Right atrium auricular region (tissue), 2 donors: ENCODE data around the gene HOXB5. TPM values are rescaled to one million over a fixed set of nuclear protein-coding genes. Genes with fewer than 3 reads are reported as not detected.

Source experiments
- DNase-seq: peaks from one replicate; pipeline ENCODE4 v3.0.0-alpha.2; 2019; ENCODE audit warnings: low spot score
- H3K27ac ChIP-seq, 2 donors: fragments of 200-600 bp; sonication (generic); 1 replicate in 1 of 2; 2 replicates in 1 of 2; pipeline ENCODE4 v1.5.1; 2016 to 2019
- H3K27me3 ChIP-seq, 2 donors: fragments of 200-600 bp; sonication (generic); one replicate each; pipeline versions ENCODE4 v1.5.1 to v1.6.0; 2017 to 2019
- H3K36me3 ChIP-seq: fragments of 200-600 bp; sonication (generic); one replicate; pipeline ENCODE4 v1.5.1; 2016
- H3K4me1 ChIP-seq, 2 donors: fragments of 200-600 bp; sonication (generic); one replicate each; pipeline versions ENCODE4 v1.5.1 to v1.6.0; 2017 to 2019
- H3K4me3 ChIP-seq, 2 donors: fragments of 200-600 bp; sonication (generic); 1 replicate in 1 of 2; 2 replicates in 1 of 2; pipeline ENCODE4 v1.5.1; 2017 to 2019; ENCODE audit warnings: mild to moderate bottlenecking in 1 of 2, moderate library complexity in 1 of 2
- H3K9me3 ChIP-seq, 2 donors: fragments of 200-600 bp; sonication (generic); one replicate each; pipeline ENCODE4 v1.5.1; 2019
- total RNA-seq, 2 donors: library from RNA; depleted of rRNA; stranded (reverse); fragments of >200 nt; gene quantifications; one replicate each; pipeline ENCODE4 v1.1.0, GENCODE V29; 2016
- TF ChIP-seq, protein P1 (sequence below), 2 donors: fragments of 200-600 bp; sonication (generic); IDR thresholded peaks; one replicate each; pipeline ENCODE4 v1.5.1; 2019; ENCODE audit warnings: antibody characterized with exemption in 2 of 2

Gene HOXB5
- total RNA-seq, 2 donors from 2014 or later, result not detected

DNA sequence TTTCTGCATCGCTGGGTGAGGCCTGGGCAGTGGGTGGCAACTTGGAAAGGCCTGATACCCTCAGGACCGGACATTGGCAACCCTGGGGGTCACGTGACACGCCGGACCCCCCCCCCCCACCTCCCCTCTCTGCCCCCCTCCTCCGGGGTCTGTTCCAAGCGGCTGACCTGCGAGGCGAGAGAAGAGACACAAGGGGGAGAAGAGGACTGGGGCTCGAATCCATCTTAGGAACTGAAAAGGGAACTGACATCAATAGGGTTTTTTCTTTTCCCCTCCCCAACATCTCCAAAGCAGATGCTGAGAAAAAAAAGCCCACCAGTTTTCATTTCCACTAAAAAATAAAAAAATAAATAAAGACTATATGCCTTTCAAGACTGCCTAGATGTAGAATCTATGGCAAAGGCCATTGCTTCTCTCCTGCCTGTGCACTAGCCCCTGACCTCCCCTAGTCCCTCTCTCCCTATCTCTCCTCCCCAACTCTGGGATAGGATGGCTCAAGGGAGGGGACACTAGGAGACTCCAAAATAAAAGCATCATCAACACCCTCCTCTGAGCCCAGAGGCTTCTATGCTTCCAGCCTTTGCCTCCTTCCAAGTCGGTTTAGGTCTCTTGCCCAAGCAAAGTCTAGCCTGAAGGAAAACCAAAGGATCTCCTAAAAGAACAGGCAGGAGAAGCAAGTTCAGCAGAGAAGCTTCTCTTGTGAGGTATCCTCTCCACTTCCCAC is 41.0 kb downstream of the HOXB5 start:
- peak overlapping the region in 1 of 2 donors; percentile 48 for H3K27ac ChIP-seq
- H3K9me3 ChIP-seq, result no peaks in the 10 kb centered on the region
- peaks cover 0 to 22% of the 10 kb centered on the region in 2 donors for H3K4me1 ChIP-seq
- peaks cover 4 to 7% of the 10 kb centered on the region in 2 donors for H3K27me3 ChIP-seq
- H3K4me3 ChIP-seq, result no peak overlapping the region
- no peaks in the 10 kb centered on the region for H3K36me3 ChIP-seq
- TF ChIP-seq, protein P1, sequence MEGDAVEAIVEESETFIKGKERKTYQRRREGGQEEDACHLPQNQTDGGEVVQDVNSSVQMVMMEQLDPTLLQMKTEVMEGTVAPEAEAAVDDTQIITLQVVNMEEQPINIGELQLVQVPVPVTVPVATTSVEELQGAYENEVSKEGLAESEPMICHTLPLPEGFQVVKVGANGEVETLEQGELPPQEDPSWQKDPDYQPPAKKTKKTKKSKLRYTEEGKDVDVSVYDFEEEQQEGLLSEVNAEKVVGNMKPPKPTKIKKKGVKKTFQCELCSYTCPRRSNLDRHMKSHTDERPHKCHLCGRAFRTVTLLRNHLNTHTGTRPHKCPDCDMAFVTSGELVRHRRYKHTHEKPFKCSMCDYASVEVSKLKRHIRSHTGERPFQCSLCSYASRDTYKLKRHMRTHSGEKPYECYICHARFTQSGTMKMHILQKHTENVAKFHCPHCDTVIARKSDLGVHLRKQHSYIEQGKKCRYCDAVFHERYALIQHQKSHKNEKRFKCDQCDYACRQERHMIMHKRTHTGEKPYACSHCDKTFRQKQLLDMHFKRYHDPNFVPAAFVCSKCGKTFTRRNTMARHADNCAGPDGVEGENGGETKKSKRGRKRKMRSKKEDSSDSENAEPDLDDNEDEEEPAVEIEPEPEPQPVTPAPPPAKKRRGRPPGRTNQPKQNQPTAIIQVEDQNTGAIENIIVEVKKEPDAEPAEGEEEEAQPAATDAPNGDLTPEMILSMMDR (IDR thresholded peaks at IDR 0.05), result no peak
- DNase-seq, result no peak

DNA sequence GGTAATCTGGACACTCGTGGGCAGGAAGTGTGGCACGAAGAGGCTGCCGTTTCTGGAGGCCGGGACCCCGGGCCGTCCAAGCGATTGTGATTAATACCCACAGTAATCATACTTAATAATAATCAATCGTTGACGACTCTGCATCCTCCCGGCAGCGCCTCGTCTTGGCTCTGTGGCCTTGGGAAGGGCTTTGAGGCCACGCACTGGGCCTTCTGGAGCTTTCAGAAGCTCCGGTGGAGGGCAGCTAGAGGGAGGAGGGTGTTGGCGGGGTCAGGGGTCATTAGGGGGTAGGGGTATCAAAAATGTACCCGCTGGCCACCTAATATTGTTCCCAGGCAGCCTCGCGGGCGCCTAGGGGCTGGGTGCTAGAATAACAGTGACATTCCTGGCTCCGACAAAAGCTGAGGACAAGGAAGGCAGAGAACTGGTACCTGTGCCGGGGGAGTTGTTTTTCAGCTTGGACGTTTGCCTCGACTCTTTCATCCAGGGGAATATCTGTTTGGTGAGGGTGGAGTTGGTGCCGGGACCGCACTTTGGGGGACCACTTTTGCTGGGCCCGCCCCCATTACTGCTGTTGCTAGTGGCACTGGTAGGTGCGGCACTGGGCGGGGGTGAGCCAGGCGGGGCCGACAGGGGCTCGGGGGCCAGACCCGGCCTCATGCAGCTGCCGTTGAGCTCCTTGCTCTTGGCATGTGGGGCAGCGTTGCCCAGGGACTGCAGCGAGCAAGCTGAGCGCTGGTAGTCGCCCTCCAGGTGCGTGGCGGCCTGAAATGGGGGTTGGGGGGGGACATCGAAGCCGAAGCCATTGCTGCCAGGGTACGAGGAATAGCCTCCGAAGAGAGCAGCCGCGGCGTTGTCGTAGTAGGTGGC is 41.7 kb downstream of the HOXB5 start:
- Histone ChIP-seq H3K27me3 (peaks cover 4 to 7% of the 10 kb centered on the region in 2 donors), H3K36me3 (no peaks in the 10 kb centered on the region), H3K4me1 (peaks cover 0 to 14% of the 10 kb centered on the region in 2 donors), H3K4me3 (no peak overlapping the region), H3K9me3 (no peaks in the 10 kb centered on the region), H3K27ac (no peak overlapping the region)
- no peak for DNase-seq
- TF ChIP-seq, protein P1 (IDR thresholded peaks at IDR 0.05), result no peak

DNA sequence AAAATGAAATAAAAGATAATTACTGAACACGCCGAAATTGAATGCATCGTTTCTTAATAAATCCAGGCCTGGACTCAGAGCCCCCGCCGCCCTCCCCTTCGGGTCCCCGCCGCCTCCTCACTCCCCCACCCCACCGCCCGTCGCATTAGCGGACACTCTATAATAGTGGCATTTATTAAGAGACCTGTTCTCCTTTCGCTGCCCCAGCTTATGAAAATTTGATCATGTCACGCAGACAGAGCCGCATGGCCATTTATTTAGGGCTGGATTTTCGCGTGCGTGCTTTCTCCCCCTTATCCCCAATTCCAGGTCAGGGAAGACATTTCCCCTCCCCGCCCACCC is 42.4 kb downstream of the HOXB5 start:
- H3K27me3 ChIP-seq, result peaks cover 4 to 7% of the 10 kb centered on the region in 2 donors
- DNase-seq, result no peak
- peaks cover 0 to 11% of the 10 kb centered on the region in 2 donors for H3K4me1 ChIP-seq
- TF ChIP-seq, protein P1 (IDR thresholded peaks at IDR 0.05), result no peak
- no peak overlapping the region for H3K27ac ChIP-seq
- no peaks in the 10 kb centered on the region for H3K36me3 ChIP-seq
- H3K9me3 ChIP-seq, result no peaks in the 10 kb centered on the region
- H3K4me3 ChIP-seq, result no peak overlapping the region

DNA sequence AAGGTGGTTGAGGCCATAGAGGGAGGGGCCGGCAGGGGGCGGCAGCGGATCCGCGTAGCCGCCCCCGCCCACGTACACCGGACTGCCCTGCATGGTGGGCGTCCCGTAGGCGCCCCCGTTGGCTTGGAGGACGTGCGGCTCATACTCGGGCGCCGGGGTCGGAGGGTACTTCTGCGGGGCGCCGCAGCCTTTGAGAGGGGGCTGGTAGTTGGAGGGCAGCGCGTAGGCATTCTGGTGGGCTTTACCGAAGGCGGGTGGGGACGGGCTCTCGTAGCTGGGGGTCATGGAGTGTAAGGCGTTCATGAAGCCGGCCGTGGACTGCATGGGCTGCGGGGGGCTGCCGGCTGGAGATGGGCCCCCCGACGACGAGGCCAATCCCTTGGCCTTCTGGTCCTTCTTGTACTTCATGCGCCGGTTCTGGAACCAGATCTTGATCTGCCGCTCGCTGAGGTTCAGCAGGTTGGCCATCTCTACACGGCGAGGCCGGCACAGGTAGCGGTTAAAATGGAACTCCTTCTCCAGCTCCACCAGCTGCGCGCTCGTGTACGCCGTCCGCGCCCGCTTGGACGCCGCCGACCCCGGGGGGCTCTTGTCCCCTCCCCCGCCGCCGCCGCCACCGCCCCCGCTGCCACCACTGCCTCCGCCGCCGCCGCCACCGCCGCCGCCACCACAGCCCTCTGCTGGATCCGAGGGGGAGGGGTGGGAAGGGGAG is 42.9 kb downstream of the HOXB5 start:
- Histone ChIP-seq H3K9me3 (no peaks in the 10 kb centered on the region), H3K4me1 (peaks cover 0 to 12% of the 10 kb centered on the region in 2 donors), H3K27ac (no peak overlapping the region), H3K4me3 (no peak overlapping the region), H3K27me3 (peaks cover 4 to 6% of the 10 kb centered on the region in 2 donors), H3K36me3 (no peaks in the 10 kb centered on the region)
- no peak for DNase-seq
- TF ChIP-seq, protein P1 (IDR thresholded peaks at IDR 0.05), result no peak

DNA sequence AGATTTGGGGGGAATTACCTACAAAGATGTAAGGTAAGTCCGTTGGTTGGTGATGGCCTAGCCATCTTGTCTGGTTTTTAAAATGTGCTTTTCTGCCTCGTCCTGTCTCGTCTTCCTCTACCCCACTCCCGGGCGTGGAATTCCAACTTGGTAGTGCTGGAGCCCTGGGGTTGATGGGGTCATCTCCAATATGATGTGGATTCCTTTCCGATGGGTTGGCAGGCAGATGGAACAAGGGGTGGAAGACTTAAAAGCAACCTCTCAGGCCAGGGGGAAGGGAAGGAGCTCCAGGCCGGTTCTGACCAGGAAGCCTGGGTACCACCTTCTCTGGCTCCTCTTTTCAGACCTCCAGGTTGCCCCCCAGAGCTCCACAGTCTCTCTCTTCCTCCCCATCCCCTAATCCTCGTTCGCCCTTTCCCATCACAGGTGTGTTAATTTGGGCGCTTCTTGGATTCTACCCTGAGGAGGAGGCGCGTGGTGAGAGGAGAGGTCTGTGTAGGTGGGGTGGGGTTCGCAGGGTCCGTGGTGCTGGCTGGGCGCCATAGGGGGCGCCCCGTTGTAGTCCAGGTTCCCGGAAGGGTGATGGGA is 43.6 kb downstream of the HOXB5 start:
- Histone ChIP-seq H3K27me3 (peaks cover 4 to 5% of the 10 kb centered on the region in 2 donors), H3K36me3 (no peaks in the 10 kb centered on the region), H3K27ac (no peak overlapping the region), H3K9me3 (no peaks in the 10 kb centered on the region), H3K4me1 (peaks cover 0 to 13% of the 10 kb centered on the region in 2 donors), H3K4me3 (no peak overlapping the region)
- DNase-seq, result no peak
- TF ChIP-seq, protein P1 (IDR thresholded peaks at IDR 0.05), result no peak
